Adrenal gland (tissue), 5 donors: Measurements from ENCODE around the gene AIM2.

Source experiments
- CTCF ChIP-seq, 6 experiments: fragments of 450-650 bp in 4 of 6; fragments of 200-600 bp in 2 of 6; sonication (generic) in 1 of 6; IDR thresholded peaks; 1 replicate in 5 of 6; 2 replicates in 1 of 6; pipeline versions ENCODE4 v1.5.1 to v1.8.0; 2016 to 2021; ENCODE audit warnings: antibody characterized with exemption in 6 of 6, mild to moderate bottlenecking in 2 of 6, moderate library complexity in 1 of 6
- POLR2A ChIP-seq, 2 donors: fragments of 450-650 bp; IDR thresholded peaks; one replicate each; pipeline ENCODE4 v1.6.1; 2017; ENCODE audit warnings: antibody characterized with exemption in 2 of 2, mild to moderate bottlenecking in 2 of 2, moderate library complexity in 1 of 2
- donor health status: DM: no; HTN: no; CAD: no.

DNA sequence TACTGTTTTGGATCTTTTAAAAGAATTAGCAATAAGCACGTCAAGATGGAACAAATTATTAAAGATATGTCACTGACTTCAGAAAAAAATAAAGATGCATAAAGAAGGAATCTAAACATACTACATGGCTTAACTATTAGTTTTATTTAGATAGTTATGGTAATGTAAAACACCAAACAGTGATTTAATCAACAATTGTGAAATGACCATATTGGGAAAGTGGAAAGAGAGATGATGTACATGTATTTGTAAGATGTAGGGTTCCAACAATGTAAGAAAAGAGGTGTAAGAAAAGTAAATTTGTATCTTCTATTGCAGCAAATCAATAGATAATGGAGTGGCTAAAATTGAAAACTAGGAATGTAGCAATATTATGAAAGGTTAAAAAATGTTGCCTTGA lies 6.4 kb upstream of the AIM2 start:
- TF ChIP-seq POLR2A (IDR thresholded peaks at IDR 0.05) (no peak), CTCF (IDR thresholded peaks at IDR 0.05) (no peak)
